Endothelial cell of umbilical vein (primary cell): Measurements from ENCODE around the gene MLIP. TPM values are rescaled to one million over a fixed set of nuclear protein-coding genes. Genes with fewer than 3 reads are reported as not detected.
"Not testable (repeated sequence)": the region's sequence is repeated elsewhere in the genome, so short reads cannot be mapped to it uniquely, and the experiment has no call there.

Experiments used
- BruUV-seq: library from RNA; stranded (reverse); fragments of 400-500 nt; replicated peaks from 2 replicates; lab custom pipeline; 2021; lab: Mats Ljungman, UMichigan
- CTCF ChIA-PET: fragments of 300-600, 350-600 bp; sonication (Branson Sonifier 250); formaldehyde crosslinking; loops from one replicate; lab custom pipeline; 2021; ENCODE audit warnings: antibody characterized with exemption, inconsistent platforms; lab: Charles Lee
- POLR2A ChIA-PET: fragments of 300-600, 350-600 bp; sonication (Branson Sonifier 250); formaldehyde crosslinking; loops from one replicate; lab custom pipeline; 2021; ENCODE audit warnings: antibody characterized with exemption, inconsistent platforms; lab: Charles Lee
- DNase-seq: peaks from one replicate; pipeline ENCODE4 v3.0.0-alpha.2; 2011; ENCODE audit warnings: low read depth, low spot score
- FAIRE-seq: peaks from 2 replicates; lab custom pipeline; 2011; peaks lifted over from hg19 to GRCh38; lab: Jason Lieb, UNC
- H2AFZ ChIP-seq: 2 replicates; pipeline ENCODE4 v1.6.0; 2012; ENCODE audit warnings: low read depth, low read length, control low read depth, inconsistent platforms
- H3K27ac ChIP-seq: 2 replicates; pipeline ENCODE4 v1.5.1; 2011; ENCODE audit warnings: low read depth, mild to moderate bottlenecking, control low read depth, low read length, moderate library complexity; ENCODE audit not compliant: insufficient read depth
- H3K27me3 ChIP-seq, 2 experiments: 2 replicates each; pipeline versions ENCODE4 v1.6.0 to v1.6.1; 2011; ENCODE audit warnings: low read length in 2 of 2, mixed read lengths in 1 of 2; ENCODE audit not compliant: control insufficient read depth in 2 of 2, insufficient read depth in 2 of 2
- H3K36me3 ChIP-seq, 2 experiments: 2 replicates in 1 of 2; 3 replicates in 1 of 2; pipeline ENCODE4 v1.5.1; 2011; ENCODE audit warnings: low read length in 2 of 2, mild to moderate bottlenecking in 1 of 2, moderate library complexity in 1 of 2; ENCODE audit not compliant: control insufficient read depth in 2 of 2, insufficient read depth in 2 of 2; ENCODE audit errors: extremely low read depth in 1 of 2
- H3K4me1 ChIP-seq: 3 replicates; pipeline ENCODE4 v1.5.1; 2011; ENCODE audit warnings: mild to moderate bottlenecking, low read length; ENCODE audit not compliant: control insufficient read depth, insufficient read depth; ENCODE audit errors: extremely low read depth
- H3K4me2 ChIP-seq: 2 replicates; pipeline ENCODE4 v1.6.1; 2011; ENCODE audit warnings: low read length, control low read depth, mixed read lengths; ENCODE audit not compliant: insufficient read depth
- H3K4me3 ChIP-seq, 3 experiments: fragments of 200-600 bp in 1 of 3; sonication (generic), shearing (Covaris generic) in 1 of 3; replicated peaks in 1 of 3; 2 replicates each; pipeline ENCODE4 v1.5.1; 2011 to 2016; ENCODE audit warnings: control low read depth in 3 of 3, low read length in 3 of 3, mild to moderate bottlenecking in 2 of 3, inconsistent platforms in 1 of 3, low read depth in 1 of 3, moderate library complexity in 1 of 3; ENCODE audit not compliant: insufficient read depth in 1 of 3
- H3K79me2 ChIP-seq: 2 replicates; pipeline ENCODE4 v1.6.0; 2012; ENCODE audit warnings: low read length, inconsistent platforms; ENCODE audit not compliant: control insufficient read depth, insufficient read depth
- H3K9ac ChIP-seq: replicated peaks from 2 replicates; pipeline ENCODE3; 2011; ENCODE audit warnings: low read length, control low read depth; ENCODE audit not compliant: insufficient read depth; ENCODE audit errors: extremely low read depth
- H3K9me1 ChIP-seq: replicated peaks from 3 replicates; pipeline ENCODE4 v1.6.0; 2011; ENCODE audit warnings: mild to moderate bottlenecking, low read length; ENCODE audit not compliant: control insufficient read depth, insufficient read depth; ENCODE audit errors: extremely low read depth
- H3K9me3 ChIP-seq: replicated peaks from 2 replicates; pipeline ENCODE4 v1.5.1; 2012; ENCODE audit warnings: low read length, inconsistent platforms; ENCODE audit not compliant: control insufficient read depth, insufficient read depth
- H4K20me1 ChIP-seq: replicated peaks from 2 replicates; pipeline ENCODE3; 2011; ENCODE audit warnings: mild to moderate bottlenecking, low read length; ENCODE audit not compliant: control insufficient read depth, insufficient read depth; ENCODE audit errors: extremely low read depth
- CTCF ChIP-seq, 2 donors: IDR thresholded peaks; 1 replicate in 1 of 2; 2 replicates in 1 of 2; pipeline ENCODE4 v1.5.1; 2011; ENCODE audit warnings: low read length in 2 of 2, mild to moderate bottlenecking in 2 of 2, moderate library complexity in 2 of 2, control low read depth in 1 of 2, inconsistent platforms in 1 of 2, low read depth in 1 of 2; ENCODE audit not compliant: insufficient read depth in 1 of 2; ENCODE audit errors: extremely low read depth in 1 of 2
- EZH2 ChIP-seq: IDR thresholded peaks from 2 replicates; pipeline ENCODE4 v1.6.1; 2012; ENCODE audit warnings: borderline replicate concordance, low read depth, mild to moderate bottlenecking, moderate library complexity, low read length, inconsistent platforms; ENCODE audit not compliant: severe bottlenecking
- FOS ChIP-seq: IDR thresholded peaks from 2 replicates; pipeline ENCODE4 v1.6.1; 2011; ENCODE audit warnings: mild to moderate bottlenecking, low read length, moderate library complexity, borderline replicate concordance; ENCODE audit not compliant: insufficient read depth
- GATA2 ChIP-seq: IDR thresholded peaks from 2 replicates; pipeline ENCODE4 v1.7.0; 2011; ENCODE audit warnings: low read depth, mild to moderate bottlenecking, moderate library complexity, mixed read lengths, low read length; ENCODE audit not compliant: insufficient read length, insufficient read depth
- JUN ChIP-seq: IDR thresholded peaks from 2 replicates; pipeline ENCODE4 v1.6.1; 2011; ENCODE audit warnings: borderline replicate concordance, low read depth; ENCODE audit not compliant: insufficient read length, insufficient read depth
- MAX ChIP-seq: IDR thresholded peaks from 2 replicates; pipeline ENCODE4 v1.6.1; 2011; ENCODE audit not compliant: insufficient read depth, insufficient read length
- MYC ChIP-seq: IDR thresholded peaks from one replicate; pipeline ENCODE4 v1.6.1; 2011; ENCODE audit warnings: mild to moderate bottlenecking, low read depth, low read length
- POLR2A ChIP-seq: IDR thresholded peaks from 2 replicates; pipeline ENCODE4 v1.6.1; 2012; ENCODE audit warnings: low read depth, mild to moderate bottlenecking, control low read depth, low read length
- POLR2AphosphoS5 ChIP-seq: IDR thresholded peaks from 2 replicates; pipeline ENCODE4 v1.6.1; 2012; ENCODE audit warnings: low read depth, mild to moderate bottlenecking, control low read depth, low read length, moderate library complexity; ENCODE audit not compliant: insufficient read depth
- dilution Hi-C: fragments of 300-500 bp; cut with MboI; formaldehyde crosslinking; loops from one replicate; pipeline ENCODE4 v1.15.0; 2019; ENCODE audit warnings: low sequenced_read_pairs; ENCODE audit not compliant: extremely low pct_ligation_motif_present
- intact Hi-C: fragments of 100-400 bp; cut with micrococcal nuclease; formaldehyde crosslinking; loops from one replicate; pipeline ENCODE4 v1.10.0; 2022
- polyA plus RNA-seq, 4 experiments: library from polyadenylated mRNA; depleted of rRNA in 3 of 4; stranded (reverse) in 3 of 4; unstranded in 1 of 4; fragments of >200 nt; gene quantifications; 2 replicates each; pipeline versions ENCODE4 v1.2.1 to v1.2.3, GENCODE V29; 2011 to 2012; ENCODE audit warnings: missing spikeins in 1 of 4
- total RNA-seq: library from RNA; stranded (reverse); gene quantifications from 2 replicates; pipeline ENCODE4 v1.2.3, GENCODE V29; 2021

The MLIP gene
- total and polyA plus RNA-seq, 2 donors (not counting 3 experiments of a cell fraction or from before 2014, with no cell fraction given): 4.1 to 11.6 TPM

- H4K20me1 ChIP-seq, H3K9me3 ChIP-seq, DNase-seq, H3K4me3 ChIP-seq, H3K27me3 ChIP-seq, H3K79me2 ChIP-seq, H3K4me2 ChIP-seq, BruUV-seq, FAIRE-seq, POLR2A ChIA-PET, H3K36me3 ChIP-seq, H2AFZ ChIP-seq, H3K27ac ChIP-seq, H3K4me1 ChIP-seq, H3K9ac ChIP-seq, intact Hi-C loops, H3K9me1 ChIP-seq, dilution Hi-C loops: not testable (repeated sequence)
- CTCF ChIA-PET: interaction anchor here (1.0 kb wide), 1 partner anchor 218 kb away, joined by 4 read pairs; no protein-coding TSS in a partner anchor
These were observed 92.3 kb downstream of the MLIP start for GRCh38 chr6:54203474-54204035.

- Histone ChIP-seq H3K4me1 (no peaks in the 10 kb centered on the region), H3K9me3 (no peaks in the 10 kb centered on the region), H3K27ac (no peak overlapping the region), H3K79me2 (no peaks in the 10 kb centered on the region), H3K9ac (no peak overlapping the region), H2AFZ (no peak overlapping the region), H3K27me3 (no peaks in the 10 kb centered on the region), H4K20me1 (no peaks in the 10 kb centered on the region), H3K4me3 (no peak overlapping the region), H3K9me1 (no peaks in the 10 kb centered on the region), H3K36me3 (no peaks in the 10 kb centered on the region), H3K4me2 (no peak overlapping the region)
- CTCF ChIA-PET: interaction anchor here (1.2 kb wide), 1 partner anchor 11 kb away, joined by 5 read pairs; no protein-coding TSS in a partner anchor
- BruUV-seq: no TSS peak
- DNase-seq (no peak), FAIRE-seq (no peak)
- dilution Hi-C loops (no loop called here), intact Hi-C loops (no loop called here)
- POLR2A ChIA-PET: no interaction called here
- no peak for TF ChIP-seq POLR2AphosphoS5
- no peak for TF ChIP-seq FOS
- TF ChIP-seq JUN: no peak
- TF ChIP-seq CTCF (IDR thresholded peaks at IDR 0.05; ENCODE audit: extremely low read depth in 1 of 2, insufficient read depth in 1 of 2, low read depth in 1 of 2, low read length in 2 of 2): no peak
- TF ChIP-seq GATA2: no peak
- TF ChIP-seq EZH2: no peak
- no peak for TF ChIP-seq MAX
- TF ChIP-seq POLR2A: no peak
- no peak for TF ChIP-seq MYC
These were observed 93.8 kb downstream of the MLIP start for GRCh38 chr6:54204921-54205591.
